K562 (cell line): ENCODE measurements around the gene DOP1B. TPM values are rescaled to one million over a fixed set of nuclear protein-coding genes. Genes with fewer than 3 reads are reported as not detected.

ENCODE experiments used
- BRCA1 ChIP-seq, 2 experiments: fragments of 450-650 bp in 1 of 2; sonication (generic) in 1 of 2; formaldehyde crosslinking in 1 of 2; IDR thresholded peaks; 2 replicates each; pipeline versions ENCODE4 v1.5.0 to v1.6.1; 2017 to 2020; ENCODE audit warnings: mild to moderate bottlenecking in 1 of 2, missing genetic modification reagents in 1 of 2
- C11orf30 ChIP-seq: fragments of 450-650 bp; IDR thresholded peaks from 2 replicates; pipeline ENCODE4 v1.6.1; 2016; ENCODE audit warnings: low read depth, mild to moderate bottlenecking
- CEBPB ChIP-seq: fragments of 450-650 bp; IDR thresholded peaks from 2 replicates; pipeline ENCODE4 v1.6.1; 2016; ENCODE audit warnings: missing genetic modification characterization, missing compliant biosample characterization
- HDGF ChIP-seq: fragments of 450-650 bp; IDR thresholded peaks from 2 replicates; pipeline ENCODE4 v1.6.1; 2016
- HNRNPL ChIP-seq: fragments of 200-400 bp; formaldehyde crosslinking; IDR thresholded peaks from 2 replicates; pipeline ENCODE4 v1.6.1; 2017; ENCODE audit warnings: low read depth, mild to moderate bottlenecking, low read length
- MAFF ChIP-seq: IDR thresholded peaks from 2 replicates; pipeline ENCODE4 v1.6.1; 2012; ENCODE audit warnings: low read length, improper control_type of control experiment
- MAFG ChIP-seq: fragments of 450-650 bp; conservative IDR thresholded peaks from 2 replicates; pipeline ENCODE4 v1.6.1; 2016; ENCODE audit warnings: missing genetic modification characterization, missing compliant biosample characterization
- MAZ ChIP-seq, 2 experiments: fragments of 450-650 bp in 1 of 2; sonication (generic) in 1 of 2; formaldehyde crosslinking; IDR thresholded peaks in 1 of 2; conservative IDR thresholded peaks in 1 of 2; 2 replicates each; pipeline versions ENCODE4 v1.4.0 to v1.5.0; 2020; ENCODE audit warnings: mild to moderate bottlenecking in 1 of 2, missing genetic modification reagents in 1 of 2
- MED1 ChIP-seq: sonication (generic); formaldehyde crosslinking; IDR thresholded peaks from 2 replicates; pipeline ENCODE4 v1.8.1; 2023; ENCODE audit warnings: missing genetic modification reagents, borderline replicate concordance
- MTA3 ChIP-seq: fragments of 450-650 bp; formaldehyde crosslinking; IDR thresholded peaks from 2 replicates; pipeline ENCODE4 v1.6.1; 2017; ENCODE audit warnings: mild to moderate bottlenecking, borderline replicate concordance
- MYC ChIP-seq, 2 experiments: fragments of 250-450 bp in 1 of 2; sonication (Bioruptor Pico) in 1 of 2; IDR thresholded peaks; 2 replicates each; pipeline versions ENCODE4 v1.5.1 to v1.6.1; 2012 to 2021; ENCODE audit warnings: low read depth in 2 of 2, borderline replicate concordance in 1 of 2, improper control_type of control experiment in 1 of 2, low read length in 1 of 2, mild to moderate bottlenecking in 1 of 2, moderate library complexity in 1 of 2
- POLR2G ChIP-seq: fragments of 200-400 bp; formaldehyde crosslinking; IDR thresholded peaks from 2 replicates; pipeline ENCODE4 v1.6.1; 2017; ENCODE audit warnings: low read depth, mild to moderate bottlenecking, antibody characterized with exemption, low read length, moderate library complexity
- POLR3A ChIP-seq: IDR thresholded peaks from 2 replicates; pipeline ENCODE4 v1.6.1; 2011; ENCODE audit warnings: borderline replicate concordance, mild to moderate bottlenecking, moderate library complexity; ENCODE audit not compliant: insufficient read length, insufficient read depth; ENCODE audit errors: extremely low read depth
- RFX5 ChIP-seq: IDR thresholded peaks from 2 replicates; pipeline ENCODE4 v1.6.1; 2011; ENCODE audit warnings: low read depth, mild to moderate bottlenecking, improper control_type of control experiment, low read length
- SOX6 ChIP-seq: fragments of 450-650 bp; IDR thresholded peaks from 2 replicates; pipeline ENCODE4 v1.6.1; 2014; ENCODE audit warnings: mild to moderate bottlenecking
- SRSF1 ChIP-seq: fragments of 200-400 bp; formaldehyde crosslinking; IDR thresholded peaks from 2 replicates; pipeline ENCODE4 v1.6.1; 2017; ENCODE audit warnings: mild to moderate bottlenecking, low read depth, low read length, moderate library complexity
- TAL1 ChIP-seq: fragments of 450-650 bp; IDR thresholded peaks from 2 replicates; pipeline ENCODE4 v1.6.1; 2016; ENCODE audit warnings: mild to moderate bottlenecking
- TOE1 ChIP-seq, 2 experiments: fragments of 450-650 bp in 1 of 2; sonication (generic) in 1 of 2; formaldehyde crosslinking in 1 of 2; IDR thresholded peaks; 2 replicates each; pipeline versions ENCODE4 v1.7.1 to v1.8.0; 2016 to 2022; ENCODE audit warnings: borderline replicate concordance in 2 of 2, mild to moderate bottlenecking in 2 of 2, antibody characterized with exemption in 1 of 2, inconsistent platforms in 1 of 2, low read depth in 1 of 2, missing genetic modification reagents in 1 of 2, moderate library complexity in 1 of 2
- WHSC1 ChIP-seq: IDR thresholded peaks from one replicate; pipeline ENCODE4 v1.6.1; 2012; ENCODE audit warnings: low read length, control low read depth, inconsistent platforms
- ZNF143 ChIP-seq: sonication (generic); formaldehyde crosslinking; IDR thresholded peaks from 2 replicates; pipeline ENCODE4 v1.9.0; 2022; ENCODE audit warnings: mild to moderate bottlenecking, missing genetic modification reagents
- ZNF174 ChIP-seq: fragments of 250-450 bp; sonication (Bioruptor Pico); IDR thresholded peaks from 2 replicates; pipeline ENCODE4 v1.4.0; 2020; ENCODE audit warnings: mild to moderate bottlenecking
- ZNF274 ChIP-seq: IDR thresholded peaks from 2 replicates; pipeline ENCODE4 v1.6.1; 2011; ENCODE audit warnings: low read depth, mild to moderate bottlenecking, low read length, moderate library complexity, borderline replicate concordance
- polyA plus RNA-seq, 8 experiments: library from polyadenylated mRNA; depleted of rRNA in 4 of 8; stranded (reverse) in 5 of 8; unstranded in 3 of 8; fragments of >200 nt; fragmentation: Nextera tagmentation in 2 of 8; fragmentation: Illumina TruSeq in 1 of 8; extraction: Ambion mirVana in 2 of 8; extraction: Trizol in 1 of 8; gene quantifications; 2 replicates each; pipeline versions ENCODE4 v1.2.1 to v1.2.3, GENCODE V29; 2011 to 2014; ENCODE audit warnings: inconsistent platforms in 1 of 8, missing spikeins in 1 of 8
- total RNA-seq, 7 experiments: library from RNA; depleted of rRNA in 6 of 7; stranded (reverse); fragments of >200 nt in 6 of 7; fragmentation: Illumina TruSeq in 2 of 7; extraction: Trizol in 2 of 7; gene quantifications; 2 replicates each; pipeline versions ENCODE4 v1.2.1 to v1.2.3, GENCODE V29; 2011 to 2021; ENCODE audit warnings: low replicate concordance in 1 of 7
- TF ChIP-seq, protein P1 (sequence below): fragments of 450-650 bp; IDR thresholded peaks from 2 replicates; pipeline ENCODE4 v1.6.1; 2016; ENCODE audit warnings: low read depth, mild to moderate bottlenecking, moderate library complexity
- TF ChIP-seq, protein P2 (sequence below): IDR thresholded peaks from 2 replicates; pipeline ENCODE4 v1.6.1; 2016; ENCODE audit warnings: missing genetic modification characterization, missing compliant biosample characterization
- TF ChIP-seq, protein P3 (sequence below): sonication (generic); formaldehyde crosslinking; IDR thresholded peaks from 2 replicates; pipeline ENCODE4 v1.8.0; 2022; ENCODE audit warnings: mild to moderate bottlenecking, missing genetic modification reagents

The DOP1B gene
- total and polyA plus RNA-seq, 9 of the 15 experiments (the other 6 are each of a cell fraction or from before 2014, with no cell fraction given) = 0.04 to 2.2 (median 0.68) TPM

DNA sequence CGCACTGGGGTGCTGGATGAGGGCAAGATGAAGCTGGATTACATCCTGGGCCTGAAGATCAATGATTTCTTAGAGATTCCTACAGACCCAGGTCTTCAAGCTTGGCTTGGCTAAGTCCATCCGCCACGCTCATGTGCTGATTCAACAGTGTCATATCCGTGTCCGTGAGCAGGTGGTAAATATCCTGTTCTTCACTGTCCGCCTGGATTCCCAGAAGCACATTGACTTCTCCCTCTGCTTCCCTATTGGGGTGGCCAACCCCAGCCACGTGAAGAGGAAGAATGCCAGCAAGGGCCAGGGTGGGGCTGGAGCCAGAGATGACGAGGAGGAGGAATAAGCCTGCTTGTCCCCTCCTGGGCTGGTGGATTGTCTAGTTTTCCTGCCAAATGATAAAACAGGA, 23.9 kb upstream of the DOP1B start (continued):
- TF ChIP-seq TOE1 (IDR thresholded peaks at IDR 0.05; ENCODE audit: borderline replicate concordance) (no peak), TOE1 (CRISPR knock-in tag; IDR thresholded peaks at IDR 0.05; ENCODE audit: borderline replicate concordance, low read depth) (no peak), SRSF1 (no peak), MAFG (peak; percentile 56), TAL1 (no peak), MYC (IDR thresholded peaks at IDR 0.05; ENCODE audit: low read depth, low read length) (no peak), MYC (CRISPR knock-in tag; IDR thresholded peaks at IDR 0.05; ENCODE audit: borderline replicate concordance, low read depth) (no peak), HNRNPL (no peak), ZNF174 (CRISPR knock-in tag) (no peak), WHSC1 (no peak), HDGF (no peak), C11orf30 (peak; percentile 50; the same call in 1 of the 2 replicates), SOX6 (no peak), POLR2G (no peak), MAZ (CRISPR knock-in tag; conservative IDR thresholded peaks at IDR 0.05 in 1 of 2, IDR thresholded peaks at IDR 0.05 in 1 of 2) (no peak), ZNF274 (no peak), MAFF (0 out of 2 replicates have a peak, but pooled peaks have one; percentile 24), BRCA1 (IDR thresholded peaks at IDR 0.05) (no peak), BRCA1 (CRISPR knock-in tag; IDR thresholded peaks at IDR 0.05) (no peak), ZNF143 (CRISPR knock-in tag) (no peak), CEBPB (no peak), RFX5 (no peak), MTA3 (no peak), MED1 (CRISPR knock-in tag) (no peak), POLR3A (no peak)
- TF ChIP-seq, protein P1, sequence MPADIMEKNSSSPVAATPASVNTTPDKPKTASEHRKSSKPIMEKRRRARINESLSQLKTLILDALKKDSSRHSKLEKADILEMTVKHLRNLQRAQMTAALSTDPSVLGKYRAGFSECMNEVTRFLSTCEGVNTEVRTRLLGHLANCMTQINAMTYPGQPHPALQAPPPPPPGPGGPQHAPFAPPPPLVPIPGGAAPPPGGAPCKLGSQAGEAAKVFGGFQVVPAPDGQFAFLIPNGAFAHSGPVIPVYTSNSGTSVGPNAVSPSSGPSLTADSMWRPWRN = no peak
- TF ChIP-seq, protein P2, sequence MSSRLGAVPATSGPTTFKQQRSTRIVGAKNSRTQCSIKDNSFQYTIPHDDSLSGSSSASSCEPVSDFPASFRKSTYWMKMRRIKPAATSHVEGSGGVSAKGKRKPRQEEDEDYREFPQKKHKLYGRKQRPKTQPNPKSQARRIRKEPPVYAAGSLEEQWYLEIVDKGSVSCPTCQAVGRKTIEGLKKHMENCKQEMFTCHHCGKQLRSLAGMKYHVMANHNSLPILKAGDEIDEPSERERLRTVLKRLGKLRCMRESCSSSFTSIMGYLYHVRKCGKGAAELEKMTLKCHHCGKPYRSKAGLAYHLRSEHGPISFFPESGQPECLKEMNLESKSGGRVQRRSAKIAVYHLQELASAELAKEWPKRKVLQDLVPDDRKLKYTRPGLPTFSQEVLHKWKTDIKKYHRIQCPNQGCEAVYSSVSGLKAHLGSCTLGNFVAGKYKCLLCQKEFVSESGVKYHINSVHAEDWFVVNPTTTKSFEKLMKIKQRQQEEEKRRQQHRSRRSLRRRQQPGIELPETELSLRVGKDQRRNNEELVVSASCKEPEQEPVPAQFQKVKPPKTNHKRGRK (tag) = no peak
- TF ChIP-seq, protein P3, sequence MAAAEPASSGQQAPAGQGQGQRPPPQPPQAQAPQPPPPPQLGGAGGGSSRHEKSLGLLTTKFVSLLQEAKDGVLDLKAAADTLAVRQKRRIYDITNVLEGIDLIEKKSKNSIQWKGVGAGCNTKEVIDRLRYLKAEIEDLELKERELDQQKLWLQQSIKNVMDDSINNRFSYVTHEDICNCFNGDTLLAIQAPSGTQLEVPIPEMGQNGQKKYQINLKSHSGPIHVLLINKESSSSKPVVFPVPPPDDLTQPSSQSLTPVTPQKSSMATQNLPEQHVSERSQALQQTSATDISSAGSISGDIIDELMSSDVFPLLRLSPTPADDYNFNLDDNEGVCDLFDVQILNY (CRISPR knock-in tag) = no peak
